Superior temporal gyrus (tissue), 1 donor: ENCODE measurements around the gene GRIA4.

Experiments
- DNase-seq: peaks from one replicate; pipeline ENCODE4 v3.0.0-alpha.2; 2016; ENCODE audit errors: extremely low spot score

Gene GRIA4

DNA sequence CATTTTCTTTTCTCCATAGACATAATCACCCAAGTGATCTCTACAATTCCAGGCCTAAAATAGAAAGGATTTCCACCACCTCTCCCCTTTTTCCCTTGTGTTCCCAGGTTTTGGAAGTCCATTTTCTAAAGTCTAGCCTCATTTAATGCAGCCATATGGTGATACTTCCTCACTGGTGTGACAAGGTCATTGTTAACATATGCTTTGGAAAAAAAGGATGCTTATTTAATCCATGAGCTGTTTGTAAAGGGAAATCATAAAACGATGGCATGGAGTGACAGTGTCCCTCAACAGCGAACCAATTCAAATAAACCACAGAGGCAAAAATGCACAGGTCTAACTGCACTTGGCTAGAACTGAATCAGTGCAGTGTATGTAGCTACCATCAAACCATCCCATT lies 26.6 kb downstream of the GRIA4 start:
- DNase-seq: no peak

DNA sequence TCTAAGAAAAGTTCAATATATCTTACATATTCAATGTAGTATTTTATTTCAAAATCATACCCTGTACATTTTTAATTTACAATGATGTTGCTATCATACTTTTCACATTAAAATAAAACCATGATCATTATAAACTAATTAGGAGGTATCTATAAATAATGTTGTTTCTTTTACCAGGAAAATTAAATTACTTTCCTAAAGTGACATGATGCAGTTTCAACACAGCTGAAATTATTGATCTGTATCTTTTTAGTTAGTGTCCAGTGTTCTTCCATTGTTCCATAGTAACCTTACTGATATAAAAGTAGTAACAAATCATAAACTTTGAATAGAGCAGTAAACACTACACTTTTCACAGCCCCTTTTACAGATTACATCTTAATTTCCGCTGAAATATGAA lies 29.7 kb downstream of the GRIA4 start:
- no peak for DNase-seq

DNA sequence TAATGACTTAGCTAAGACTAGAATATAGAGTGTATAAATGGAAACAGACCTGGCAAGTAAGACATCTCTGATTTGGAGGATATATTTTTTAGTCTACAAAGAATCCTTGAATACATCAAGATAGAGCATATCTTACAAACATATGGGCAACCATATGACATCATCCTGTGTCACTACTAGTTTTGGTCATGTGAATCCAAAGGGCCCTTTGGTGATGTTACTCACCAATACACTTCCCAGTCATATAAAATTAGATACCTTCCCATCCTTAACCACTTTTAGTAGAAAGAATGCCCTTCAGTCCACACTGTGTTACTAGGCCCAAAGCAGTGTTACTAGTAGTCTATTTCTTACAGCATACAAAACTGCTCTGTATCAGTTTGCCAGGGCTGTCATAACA lies 31.6 kb downstream of the GRIA4 start:
- DNase-seq: no peak

DNA sequence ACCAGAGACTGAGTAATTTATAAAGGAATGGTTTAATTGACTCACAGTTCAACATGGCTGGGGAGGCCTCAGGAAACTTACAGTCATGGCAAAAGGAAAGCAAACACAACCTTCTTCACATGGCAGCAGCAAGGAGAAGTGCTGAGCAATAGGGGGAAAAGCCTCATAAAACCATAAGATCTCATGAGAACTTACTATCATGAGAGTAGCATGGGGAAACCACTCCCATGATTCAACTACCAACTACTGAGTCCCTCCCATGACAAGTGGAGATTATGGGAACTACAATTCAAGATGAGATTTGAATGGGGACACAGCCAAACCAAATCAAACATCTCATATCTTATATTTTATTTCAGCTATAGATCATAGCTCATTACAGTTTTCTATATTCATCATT lies 33.0 kb downstream of the GRIA4 start:
- no peak for DNase-seq

DNA sequence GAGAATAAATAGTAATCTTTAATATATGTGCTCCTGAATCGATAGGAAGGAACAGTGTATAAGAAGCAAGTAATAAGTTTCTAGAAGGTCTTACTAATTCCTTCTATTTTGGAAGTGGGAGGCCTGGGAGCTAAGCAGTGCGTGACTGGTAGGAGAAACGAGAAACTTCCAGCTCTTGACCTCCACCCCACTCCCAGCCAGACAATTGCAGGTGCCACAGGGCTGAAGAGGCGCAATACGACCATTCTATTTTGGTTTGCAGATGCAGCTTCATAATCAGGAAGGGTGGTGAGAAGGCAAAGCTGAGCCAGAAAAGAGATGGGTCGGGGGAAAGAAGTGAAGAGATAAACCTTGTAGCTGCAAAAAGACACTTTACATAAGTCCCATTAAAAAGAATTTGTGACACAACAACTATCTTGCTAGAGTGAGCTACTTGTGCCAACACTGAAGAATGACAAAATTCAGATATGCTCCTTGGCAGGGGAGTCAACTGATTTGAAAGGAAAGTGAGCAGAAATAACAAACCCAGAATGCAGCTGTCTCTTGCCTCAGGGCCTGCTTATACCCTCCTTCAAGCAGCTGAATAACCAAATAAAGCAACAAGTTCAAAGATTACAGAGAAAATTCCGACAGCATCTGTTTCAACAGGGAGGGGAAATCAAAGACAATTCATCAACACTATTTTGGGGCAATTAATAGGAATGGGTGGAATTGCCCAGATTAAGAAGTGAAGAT lies 35.1 kb downstream of the GRIA4 start:
- DNase-seq: no peak

DNA sequence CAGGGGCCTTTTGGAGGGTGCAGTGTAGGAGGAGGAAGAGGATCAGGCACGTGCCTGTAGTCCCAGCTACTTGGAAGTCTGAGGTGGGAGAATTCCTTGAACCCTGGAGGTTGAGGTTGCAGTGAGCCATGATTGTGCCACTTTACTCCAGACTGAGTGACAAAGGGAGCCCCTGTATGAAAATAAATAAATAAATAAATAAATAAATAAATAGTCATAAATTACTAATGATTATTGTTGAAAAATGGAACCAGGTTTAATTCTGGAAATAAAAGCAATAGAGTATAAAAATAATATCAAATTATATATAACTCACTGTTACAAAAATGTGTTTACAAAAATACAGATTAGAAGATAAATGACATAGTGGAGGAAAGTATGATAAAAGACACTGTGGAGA lies 37.9 kb downstream of the GRIA4 start:
- DNase-seq: no peak

DNA sequence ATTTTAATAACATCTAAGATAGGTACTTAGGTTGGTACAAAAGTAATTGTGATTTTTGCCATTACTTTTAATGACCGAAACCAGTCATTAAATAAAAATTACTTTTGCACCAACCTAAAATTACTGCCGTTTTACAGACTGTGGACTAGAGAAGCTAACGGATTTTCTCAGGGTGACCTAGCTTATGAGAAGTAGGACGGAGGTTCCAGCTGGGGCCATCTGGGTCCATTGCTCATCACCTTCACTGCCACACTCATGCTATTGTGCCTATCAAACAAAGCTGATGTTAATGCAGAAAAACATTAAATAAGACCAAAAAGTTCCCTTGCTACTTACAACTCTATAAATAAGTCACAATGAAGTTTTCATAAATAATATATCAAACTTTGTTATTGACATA lies 38.9 kb downstream of the GRIA4 start:
- DNase-seq: no peak

DNA sequence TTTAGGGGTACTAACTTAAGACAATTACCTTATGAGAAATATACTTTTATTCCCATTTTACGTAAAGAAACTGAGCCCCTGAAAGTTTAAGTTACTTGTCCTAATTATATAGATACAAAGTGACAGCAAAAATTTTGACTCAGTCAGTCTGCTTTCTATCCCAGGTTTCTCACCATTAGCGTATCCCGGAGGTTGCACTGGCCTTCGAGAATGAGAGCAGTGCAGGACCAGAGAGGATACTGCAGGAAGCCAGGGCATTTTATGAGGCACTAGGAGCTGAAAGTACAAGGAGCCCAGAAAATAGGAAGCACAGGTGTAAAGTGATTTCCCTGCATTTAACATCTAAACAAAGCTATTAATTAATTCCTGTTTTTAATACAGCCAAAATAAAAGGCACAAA lies 55.4 kb downstream of the GRIA4 start:
- DNase-seq: no peak

DNA sequence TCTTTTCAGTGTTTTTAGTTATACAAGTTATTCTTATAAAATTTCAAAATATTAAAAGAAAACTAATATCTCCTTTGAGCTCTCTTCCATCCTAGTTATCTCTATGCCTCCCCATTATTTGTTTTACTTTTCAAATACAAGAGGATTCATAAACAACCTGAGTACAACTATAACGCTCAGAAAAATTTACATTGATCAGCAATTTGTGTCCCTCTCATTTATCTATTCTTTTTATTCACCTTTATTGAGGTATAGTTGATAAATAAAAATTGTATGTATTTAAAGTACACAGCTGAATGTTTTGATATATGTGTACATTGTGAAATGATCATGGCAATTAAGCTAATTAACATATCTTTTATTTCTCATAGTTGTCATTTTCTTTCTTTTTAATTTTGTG lies 57.6 kb downstream of the GRIA4 start:
- DNase-seq: no peak

DNA sequence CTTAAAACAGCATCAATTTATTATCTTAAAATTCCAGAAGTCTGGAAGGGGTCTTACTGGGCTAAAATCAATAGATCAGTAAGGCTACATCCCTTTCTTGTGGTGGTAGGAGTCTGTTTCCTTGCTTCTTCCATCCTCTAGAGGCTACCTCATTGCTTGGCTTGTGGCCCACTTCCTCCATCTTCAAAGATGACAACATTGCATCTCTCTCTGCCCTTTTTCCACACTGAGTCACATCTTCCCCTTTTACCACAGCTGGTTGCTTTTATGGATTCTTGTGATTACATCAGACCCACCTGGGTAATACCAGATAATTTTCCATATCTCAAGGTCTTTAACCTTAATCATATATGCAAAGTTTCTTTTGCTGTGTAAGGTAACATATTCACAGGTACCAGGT lies 60.9 kb downstream of the GRIA4 start:
- no peak for DNase-seq

DNA sequence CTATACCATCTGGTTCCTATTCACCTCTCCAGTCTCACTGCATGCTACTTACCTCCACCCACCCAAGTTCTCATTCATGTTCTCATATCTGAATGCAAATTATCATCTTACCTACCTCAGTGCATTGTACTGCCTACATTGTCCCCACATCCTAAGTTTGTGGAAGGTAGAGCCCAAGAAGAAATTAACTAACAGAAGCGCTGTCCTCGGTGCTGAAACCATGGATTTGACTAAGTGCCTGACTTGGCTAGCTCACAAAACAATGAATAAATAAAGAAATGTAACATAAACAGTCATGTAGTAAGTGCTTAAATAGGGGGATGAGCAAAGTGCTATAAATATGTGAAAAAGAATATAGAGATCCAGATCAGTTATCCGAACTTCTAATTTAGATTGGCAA lies 63.2 kb downstream of the GRIA4 start:
- DNase-seq: no peak

DNA sequence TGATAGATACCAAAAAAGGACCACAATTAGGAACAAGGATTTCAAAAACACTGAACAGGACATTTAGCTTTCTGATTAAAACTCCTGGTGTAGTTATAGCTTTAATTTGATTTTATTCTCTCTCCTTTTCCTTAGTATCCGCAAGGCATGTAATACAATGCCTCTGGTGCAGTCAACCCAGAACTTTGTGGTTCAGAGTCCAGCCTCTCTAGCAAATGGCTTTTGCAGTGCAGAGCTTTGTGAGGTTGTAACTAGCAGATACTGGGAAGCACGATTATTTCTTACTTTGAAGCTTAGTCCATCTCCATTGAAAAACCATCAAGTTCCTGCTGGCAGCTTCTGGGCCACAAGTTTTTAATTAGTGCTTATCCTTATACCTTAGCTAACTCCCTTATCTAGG lies 79.8 kb downstream of the GRIA4 start:
- no peak for DNase-seq

DNA sequence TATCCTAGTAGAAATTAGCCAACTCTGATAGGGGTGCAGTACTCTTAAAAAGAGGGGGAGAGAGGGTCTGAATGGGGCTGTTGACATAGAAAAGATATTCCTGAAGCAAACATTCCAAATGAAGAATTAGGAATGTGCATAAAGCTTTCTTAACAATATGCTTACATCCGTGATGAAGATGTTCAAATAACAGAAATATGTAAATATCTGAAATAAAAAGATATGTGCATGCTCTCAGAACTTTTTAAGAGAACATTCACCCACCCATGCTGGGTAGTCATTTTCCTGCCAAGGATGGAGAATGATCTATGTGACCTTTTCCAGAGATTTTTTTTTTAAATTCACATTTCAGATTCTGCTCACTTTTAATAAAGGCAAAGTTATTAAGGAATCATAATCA lies 80.6 kb downstream of the GRIA4 start:
- DNase-seq: no peak

DNA sequence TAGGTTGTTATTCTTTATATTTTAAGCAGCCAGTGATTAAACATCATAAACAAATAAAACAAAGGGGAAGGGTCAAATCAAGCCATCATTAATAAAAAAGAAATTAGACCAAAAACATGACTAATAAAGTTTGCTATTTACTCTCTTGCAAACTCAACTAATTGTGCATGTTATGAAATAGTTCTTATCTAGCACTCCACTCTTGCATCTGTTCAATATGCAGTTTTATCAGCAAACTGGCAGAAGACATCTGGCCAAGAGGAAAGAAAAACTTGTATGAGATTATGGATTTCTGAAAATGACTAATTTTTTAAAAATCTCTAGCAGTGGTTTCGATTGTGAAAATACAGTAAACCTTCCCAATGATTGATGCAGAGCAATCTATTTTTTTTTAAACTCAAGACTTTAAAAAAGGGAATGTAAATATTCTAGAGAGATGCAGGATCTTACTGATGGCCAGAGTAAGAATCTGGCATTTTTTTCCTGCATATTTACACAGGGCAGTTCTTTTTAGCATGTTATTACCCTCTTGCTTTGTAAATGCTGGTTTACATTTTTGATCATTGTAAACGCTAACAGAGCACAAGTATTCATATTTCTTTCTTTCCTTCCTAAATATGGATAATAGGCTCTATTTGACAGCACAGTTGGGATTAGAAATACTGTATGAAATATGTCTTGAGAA lies 83.3 kb downstream of the GRIA4 start:
- DNase-seq: no peak

DNA sequence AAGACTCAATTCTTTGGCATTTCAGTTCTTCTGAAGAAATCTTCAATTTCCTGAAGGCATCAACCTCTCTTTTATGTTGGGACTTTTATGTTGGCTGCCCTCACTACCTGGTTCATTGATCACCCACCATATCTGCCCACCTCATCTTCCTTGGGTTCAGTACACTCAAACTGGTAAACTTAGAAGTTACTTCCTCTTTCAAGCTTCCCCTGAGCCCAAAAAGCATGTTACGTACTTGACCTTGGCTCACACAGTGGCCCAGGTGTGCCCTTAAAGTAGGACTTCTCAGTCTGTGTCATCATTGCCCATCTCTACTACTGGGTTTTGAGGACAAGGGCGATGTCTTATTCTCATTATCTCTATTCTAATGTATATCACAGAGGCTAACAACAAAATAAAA lies 86.1 kb downstream of the GRIA4 start:
- DNase-seq: no peak

DNA sequence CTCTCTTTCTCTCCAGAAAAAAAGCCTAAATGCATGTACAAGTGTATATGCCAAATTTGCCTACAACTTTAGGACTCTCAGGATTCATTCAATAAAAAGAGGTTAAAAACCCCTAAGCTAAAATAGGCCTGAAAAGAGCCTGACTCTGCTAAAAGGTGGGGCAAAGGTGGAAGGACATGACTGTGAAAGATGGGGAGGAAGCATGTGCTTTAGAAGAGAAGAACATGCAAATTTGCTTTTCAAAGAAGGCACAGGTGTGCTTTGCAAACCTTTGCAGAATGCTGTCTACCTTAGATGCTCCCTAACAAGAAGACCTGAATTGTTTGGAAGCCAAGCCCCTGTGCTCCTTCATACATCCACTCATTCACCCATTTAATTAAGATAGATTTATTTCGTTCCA lies 87.4 kb downstream of the GRIA4 start:
- DNase-seq: no peak

DNA sequence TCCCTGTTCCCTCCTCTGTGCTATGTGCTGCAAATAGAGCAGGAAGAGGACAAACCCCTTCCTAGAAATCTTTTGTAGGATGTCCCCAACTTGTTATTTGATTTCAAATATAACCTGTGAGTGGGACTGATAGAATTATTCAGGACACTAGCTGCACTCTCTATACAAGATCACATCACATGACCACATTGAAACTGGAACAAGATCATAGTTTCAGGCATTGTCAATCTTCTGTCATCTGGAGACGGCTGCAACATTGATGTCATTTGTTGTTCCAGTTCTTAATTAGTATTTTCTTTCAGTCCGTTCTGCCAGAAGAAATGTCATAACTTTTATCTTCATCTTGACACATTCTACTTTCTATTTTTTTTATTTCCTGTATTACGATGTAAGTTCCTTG lies 89.3 kb downstream of the GRIA4 start:
- no peak for DNase-seq

DNA sequence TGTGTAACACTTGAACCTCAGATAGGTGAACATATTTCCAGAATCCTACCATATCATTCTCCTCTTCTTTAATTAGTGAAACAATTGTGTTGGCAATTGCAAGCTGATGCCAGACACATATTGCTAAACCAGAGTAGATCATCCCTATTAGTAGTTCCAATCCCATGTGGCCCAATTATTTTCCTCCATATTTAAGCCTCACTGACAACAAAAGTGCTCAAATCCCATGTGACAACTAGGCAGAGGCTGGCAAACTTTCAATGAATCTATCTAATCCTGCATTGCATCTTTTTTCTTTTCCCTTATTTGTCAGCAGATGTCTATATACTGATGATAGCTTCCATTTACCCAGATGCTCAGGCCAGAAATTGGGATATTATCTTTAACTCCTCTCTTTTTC lies 90.4 kb downstream of the GRIA4 start:
- DNase-seq: no peak

DNA sequence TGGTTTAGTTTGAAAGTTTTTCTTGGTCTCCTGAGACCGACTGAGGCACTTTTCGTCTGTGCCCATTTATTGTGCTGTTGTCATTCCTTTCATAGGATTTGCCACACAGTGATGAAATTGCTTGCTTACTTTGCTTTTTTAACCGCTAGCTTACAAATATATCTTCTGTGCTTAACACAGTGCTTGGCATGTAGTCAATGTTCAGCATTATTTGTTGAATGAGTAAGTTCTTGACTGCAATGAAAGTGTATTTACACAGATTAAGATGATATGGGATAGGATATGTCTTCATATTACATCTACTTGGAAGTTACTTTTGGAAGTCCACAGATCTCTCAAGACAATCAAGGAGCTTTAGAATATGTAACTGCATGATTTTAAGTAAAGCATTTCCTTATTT lies 91.2 kb downstream of the GRIA4 start:
- no peak for DNase-seq

DNA sequence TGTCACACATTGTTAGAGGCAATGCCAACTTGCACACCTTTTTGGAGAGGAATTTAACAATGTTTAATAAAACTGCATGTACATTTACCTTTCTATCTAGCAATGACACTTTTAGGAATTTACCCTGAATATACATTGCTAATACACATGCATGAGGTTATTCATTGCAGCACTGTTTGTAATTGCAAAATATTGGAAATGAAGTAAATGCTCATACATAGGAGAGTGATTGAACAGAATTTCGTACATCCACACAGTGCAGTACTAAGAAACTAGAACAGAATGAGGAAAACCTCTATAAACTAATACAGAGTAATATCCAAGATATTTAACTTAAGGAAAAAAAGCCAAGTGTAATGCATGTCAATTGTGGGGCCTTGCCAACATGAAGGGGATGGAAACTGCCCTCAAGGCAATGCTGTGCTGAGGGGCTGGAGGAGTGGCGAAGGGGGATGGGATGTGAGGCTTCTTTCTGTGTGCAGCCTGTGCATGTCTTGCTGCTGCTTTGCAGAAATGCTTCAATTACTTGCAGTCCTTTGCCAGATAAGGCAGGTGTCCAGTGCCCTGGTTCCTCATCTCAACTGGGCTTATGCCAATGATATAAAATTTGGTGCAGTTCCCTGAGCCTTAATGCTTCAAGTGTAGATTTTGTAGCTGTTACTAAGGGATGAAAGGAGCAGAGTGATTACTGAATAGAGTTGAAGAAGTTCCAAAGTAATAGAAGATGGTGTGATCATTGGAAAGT lies 96.1 kb downstream of the GRIA4 start:
- no peak for DNase-seq

DNA sequence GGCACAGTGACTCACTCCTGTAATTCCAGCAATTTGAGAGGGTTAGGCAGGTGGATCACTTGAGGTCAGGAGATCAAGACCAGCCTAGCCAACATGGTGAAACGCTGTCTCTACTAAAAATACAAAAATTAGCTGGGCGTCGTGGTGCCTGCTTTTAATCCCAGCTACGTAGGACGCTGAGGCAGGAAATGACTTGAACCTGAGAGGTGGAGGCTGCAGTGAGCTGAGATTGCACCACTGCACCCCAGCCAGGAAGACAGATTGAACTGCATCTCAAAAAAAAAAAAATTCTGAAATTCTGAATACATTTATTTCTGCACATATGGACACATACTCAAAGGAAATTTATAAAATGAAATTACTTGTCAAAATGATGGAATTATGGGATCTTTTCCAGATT lies 103.2 kb downstream of the GRIA4 start:
- DNase-seq: no peak

DNA sequence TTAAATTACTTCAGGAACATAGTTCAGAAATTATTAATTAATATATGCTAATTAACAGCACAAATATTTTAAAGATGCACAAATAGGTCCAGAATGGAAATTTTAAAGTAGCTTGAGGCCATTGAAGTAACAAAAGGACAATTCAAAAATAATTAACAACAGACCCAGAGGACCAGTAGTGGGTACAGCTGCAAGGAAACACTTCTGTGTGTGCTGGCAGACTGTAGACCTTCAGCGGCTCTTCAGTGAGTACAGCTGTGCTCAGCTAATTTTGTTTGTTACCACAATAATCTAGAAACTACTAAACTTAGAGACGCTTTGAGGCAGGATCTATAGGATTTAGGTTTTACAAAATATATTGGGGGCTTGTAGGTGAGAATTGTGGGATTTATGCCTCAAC lies 103.8 kb downstream of the GRIA4 start:
- DNase-seq: no peak

DNA sequence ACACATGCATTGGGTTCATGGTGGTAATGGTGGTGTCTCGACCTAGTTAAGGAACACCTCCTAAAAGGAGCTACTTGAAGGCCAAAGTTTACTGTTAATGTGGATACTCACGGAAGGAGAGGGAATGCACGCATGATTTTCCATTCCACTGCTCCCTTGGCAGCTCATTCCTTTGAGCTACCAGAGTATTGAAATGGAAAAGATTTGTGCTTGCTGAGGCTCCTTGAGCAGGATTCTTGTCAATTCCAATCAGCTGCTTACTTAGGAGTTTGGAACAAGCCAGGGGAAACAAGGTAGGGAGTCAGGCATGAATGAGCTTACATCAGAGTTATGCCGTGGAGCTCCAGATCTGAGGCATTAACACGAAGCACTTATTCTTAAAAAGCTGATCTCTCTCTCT lies 108.8 kb downstream of the GRIA4 start:
- no peak for DNase-seq
